Activated CD4-positive, alpha-beta T cell treated with anti-CD3 and anti-CD28 coated beads, Interleukin-2, amount 50 U/mL, for 1 hour (primary cell): ENCODE measurements around the gene POC5.
"Not testable (repeated sequence)": the region's sequence is repeated elsewhere in the genome, so short reads cannot be mapped to it uniquely, and the experiment has no call there.

Source experiments
- DNase-seq: peaks from one replicate; pipeline ENCODE4 v3.0.0-alpha.2; 2020

POC5 gene

GRCh38 chr5:75695472-75696351 lies 21.5 kb downstream of the POC5 start:
- not testable (repeated sequence) for DNase-seq

DNA sequence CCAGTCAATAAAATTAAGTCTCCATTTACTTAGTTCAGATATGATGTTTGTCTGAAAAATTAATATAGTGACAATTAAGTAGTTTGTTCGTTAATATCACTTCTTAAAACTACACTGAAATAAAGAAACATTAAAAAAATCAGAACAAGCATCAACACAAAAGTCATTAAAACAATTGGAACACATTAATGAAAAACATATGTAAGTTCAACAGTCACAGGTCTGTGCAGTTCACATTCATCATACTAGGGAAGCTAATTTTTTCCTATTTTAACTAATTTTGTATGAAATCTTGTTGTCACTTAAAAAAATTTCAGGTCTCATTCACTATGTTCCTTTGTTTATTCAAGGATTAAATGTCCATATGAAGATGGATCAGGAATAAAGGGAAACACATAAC lies 22.5 kb downstream of the POC5 start:
- DNase-seq = no peak

- no peak for DNase-seq
Measured at GRCh38 chr5:75690669-75691068, 26.6 kb downstream of the POC5 start.

- no peak for DNase-seq
Measured at GRCh38 chr5:75686480-75686879, 30.8 kb downstream of the POC5 start.

DNA sequence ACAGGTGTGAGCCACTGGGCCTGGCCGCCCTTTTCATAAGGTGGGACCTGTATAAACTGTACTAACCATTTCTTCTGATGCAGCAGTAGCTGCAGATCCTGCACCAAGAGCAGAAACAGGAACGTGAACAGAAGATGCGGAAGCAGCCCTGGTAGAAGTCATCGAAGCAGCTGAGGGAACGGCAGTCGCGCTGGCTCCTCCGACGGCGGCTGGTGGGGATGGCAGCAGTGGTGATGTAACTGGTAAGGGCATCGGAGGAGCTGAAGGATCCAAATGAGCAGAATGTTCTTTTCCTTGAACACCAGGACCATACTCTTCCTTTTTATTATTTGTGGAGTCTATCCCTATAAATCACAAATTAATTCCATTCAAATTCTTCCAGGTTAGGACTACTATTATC lies 32.1 kb downstream of the POC5 start:
- no peak for DNase-seq

GRCh38 chr5:75681125-75681830 lies 36.0 kb downstream of the POC5 start:
- no peak for DNase-seq

DNA sequence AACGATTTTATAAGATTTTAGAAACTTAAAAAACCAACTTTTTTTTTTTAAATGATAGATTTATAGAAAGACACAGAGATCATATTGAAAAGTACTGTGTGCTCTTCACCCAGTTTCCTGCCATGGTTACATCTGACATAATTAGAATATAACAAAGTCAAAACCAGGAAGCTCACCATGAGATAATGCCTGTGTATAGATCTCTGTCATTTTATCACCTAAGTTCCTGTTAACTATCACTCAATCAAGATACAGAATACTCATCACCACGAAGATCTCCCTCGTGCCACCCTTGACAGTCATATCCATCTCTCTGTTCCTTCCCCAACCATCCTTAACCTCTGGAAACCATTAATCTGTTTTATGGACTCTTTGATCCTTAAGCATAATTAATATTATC lies 39.1 kb downstream of the POC5 start:
- no peak for DNase-seq

GRCh38 chr5:75677607-75678006 lies 39.6 kb downstream of the POC5 start:
- DNase-seq = no peak

GRCh38 chr5:75675783-75676182 lies 41.5 kb downstream of the POC5 start:
- DNase-seq = no peak

DNA sequence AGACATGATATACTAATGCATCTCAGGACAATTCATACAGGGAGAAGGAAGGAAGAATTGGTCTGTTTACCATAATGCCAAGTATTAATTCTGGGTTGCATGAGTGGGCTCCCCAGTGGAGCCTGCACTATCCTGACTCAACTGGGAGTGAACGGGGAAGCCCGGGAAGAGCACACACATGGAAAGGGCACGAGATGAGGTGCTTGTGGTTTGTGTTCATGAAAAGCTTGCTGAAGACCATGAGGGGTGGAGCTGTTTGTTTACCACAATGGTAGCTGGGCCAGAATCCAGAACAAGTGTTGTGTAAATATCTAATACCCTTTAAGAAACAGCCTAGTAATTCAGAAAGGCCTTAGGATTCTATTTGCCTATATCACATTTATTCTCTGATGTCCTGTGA lies 44.6 kb downstream of the POC5 start:
- no peak for DNase-seq

GRCh38 chr5:75671506-75671905 lies 45.7 kb downstream of the POC5 start:
- DNase-seq = no peak

DNA sequence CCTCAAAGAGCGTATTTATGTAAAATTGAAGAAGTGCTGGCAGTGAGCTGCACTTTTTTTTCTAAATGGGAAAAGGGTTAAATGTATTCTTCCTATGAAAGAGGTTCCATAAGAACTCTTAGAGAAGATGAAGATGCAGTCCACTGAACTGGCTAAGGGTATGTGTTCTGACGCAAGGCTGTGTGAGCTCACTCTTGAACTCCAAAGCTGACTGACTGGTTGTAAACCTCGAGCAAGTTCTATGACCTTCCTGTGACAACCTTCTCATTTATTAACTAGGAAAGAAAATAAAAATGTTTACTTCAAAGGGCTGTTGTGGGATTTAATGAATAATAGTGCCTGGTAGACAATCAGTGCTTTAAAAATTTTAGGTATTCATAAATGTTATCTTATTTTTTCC lies 46.7 kb downstream of the POC5 start:
- no peak for DNase-seq

- peak; percentile 16 for DNase-seq
Measured at GRCh38 chr5:75668977-75669689, 48.1 kb downstream of the POC5 start.

DNA sequence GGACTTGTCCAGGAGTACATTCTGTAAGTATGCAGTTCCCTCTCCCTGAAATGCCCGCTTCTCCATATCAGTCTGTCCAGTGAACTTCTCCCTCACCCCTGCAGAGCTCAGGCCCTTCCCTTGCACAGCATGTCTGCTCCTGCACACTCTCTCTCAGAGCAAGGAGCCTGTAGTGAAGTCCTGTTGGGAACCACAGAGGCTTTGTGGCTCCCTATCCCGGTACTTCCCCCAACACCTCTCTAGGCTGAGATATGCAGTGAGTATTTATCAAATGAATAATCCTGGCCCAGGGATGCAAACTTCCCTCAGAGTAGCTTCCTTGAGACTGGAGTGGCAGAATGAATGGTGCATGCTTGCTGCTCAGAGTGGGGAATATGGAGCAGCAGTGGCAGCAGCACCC lies 48.8 kb downstream of the POC5 start:
- no peak for DNase-seq

DNA sequence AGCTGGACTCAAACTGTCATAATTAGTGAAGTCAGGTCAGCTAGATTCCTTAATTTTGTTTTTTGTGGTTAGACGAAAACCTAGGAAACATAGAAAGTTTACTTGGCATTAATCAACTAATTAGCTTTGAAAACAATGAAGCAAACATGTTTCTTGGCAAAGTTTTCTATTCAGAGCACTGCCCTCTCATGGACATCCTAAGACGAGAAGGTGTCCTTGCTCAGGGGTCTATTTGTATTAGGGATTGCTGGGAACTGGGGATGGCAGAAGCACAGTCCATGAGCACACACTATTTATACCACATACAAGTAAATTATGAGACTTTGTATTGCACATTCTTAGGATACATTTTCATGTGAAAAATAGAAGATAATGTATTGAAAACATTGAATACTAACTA lies 49.7 kb downstream of the POC5 start:
- DNase-seq = no peak

- DNase-seq = no peak
Measured at GRCh38 chr5:75666801-75667200, 50.4 kb downstream of the POC5 start.

DNA sequence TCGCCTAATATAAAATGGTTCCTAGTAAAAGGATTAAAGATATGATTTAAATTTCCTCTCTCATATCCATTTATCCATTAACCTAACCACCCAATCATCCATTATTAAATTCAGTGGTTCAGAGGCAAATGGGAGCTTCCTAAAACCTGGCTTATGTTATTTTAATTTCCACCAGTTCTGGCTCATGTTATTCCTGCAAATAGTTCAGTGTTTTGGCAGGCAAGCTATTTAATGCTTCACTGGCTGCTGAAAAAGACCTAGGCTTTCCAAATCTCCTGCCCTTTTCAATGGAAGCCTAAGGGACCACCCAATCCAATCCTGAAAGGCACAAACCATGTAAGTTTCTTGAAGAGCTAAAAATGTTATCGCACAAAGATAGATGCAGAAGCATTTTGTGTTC lies 52.3 kb downstream of the POC5 start:
- DNase-seq = no peak

DNA sequence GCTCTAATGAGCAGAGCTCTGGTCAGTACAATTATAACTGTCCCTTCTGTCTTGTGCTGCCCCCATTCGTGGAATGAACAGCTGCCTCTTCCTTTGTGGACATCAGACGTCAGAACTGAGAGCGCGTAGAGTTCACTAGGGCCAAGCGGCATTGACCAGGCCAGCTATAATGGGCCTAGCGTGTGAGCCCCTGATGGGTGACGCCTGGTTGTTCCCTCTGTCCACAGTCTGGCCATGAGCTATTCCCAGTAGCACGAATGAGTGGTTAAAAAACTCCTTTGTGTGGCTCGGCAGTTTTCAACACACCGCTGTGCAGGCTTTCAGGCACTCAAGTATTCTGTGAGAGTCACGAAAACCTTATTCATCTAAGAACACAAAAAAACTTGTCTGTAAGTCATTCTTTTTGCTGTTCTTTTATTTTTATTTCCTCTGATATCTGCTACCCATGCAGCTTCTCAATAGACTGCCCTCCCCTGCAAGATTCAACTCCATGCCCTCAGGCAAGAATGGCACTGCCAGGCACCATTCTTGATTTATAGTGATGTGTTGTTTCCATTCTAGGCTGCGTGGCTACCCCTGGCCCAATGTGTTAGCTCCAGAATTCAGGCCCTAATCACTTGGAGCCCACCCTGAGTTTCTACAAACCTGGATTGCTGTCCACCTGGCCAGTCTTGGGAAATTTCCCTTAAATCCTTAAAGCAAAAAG lies 53.5 kb downstream of the POC5 start:
- DNase-seq = no peak

DNA sequence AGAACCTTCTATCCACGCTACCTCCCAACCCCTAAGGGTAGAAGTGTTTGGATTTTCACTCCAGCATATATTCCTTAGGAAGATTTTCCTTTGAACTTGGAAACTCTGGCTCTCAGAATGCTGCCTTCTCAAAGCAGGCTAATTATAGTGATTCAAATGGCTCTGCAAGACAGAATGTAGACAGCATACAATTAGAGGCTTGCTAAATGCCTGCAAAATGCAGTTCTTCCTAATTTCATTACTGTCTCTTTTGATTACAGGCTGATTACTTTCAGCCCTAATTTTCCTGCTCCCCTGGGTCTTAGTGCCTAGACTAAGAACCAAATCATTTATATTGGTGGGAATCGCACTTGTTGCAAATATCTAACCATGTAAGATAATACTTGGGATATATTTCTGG lies 55.2 kb downstream of the POC5 start:
- no peak for DNase-seq

- no peak for DNase-seq
Measured at GRCh38 chr5:75660678-75661465, 56.4 kb downstream of the POC5 start.

DNA sequence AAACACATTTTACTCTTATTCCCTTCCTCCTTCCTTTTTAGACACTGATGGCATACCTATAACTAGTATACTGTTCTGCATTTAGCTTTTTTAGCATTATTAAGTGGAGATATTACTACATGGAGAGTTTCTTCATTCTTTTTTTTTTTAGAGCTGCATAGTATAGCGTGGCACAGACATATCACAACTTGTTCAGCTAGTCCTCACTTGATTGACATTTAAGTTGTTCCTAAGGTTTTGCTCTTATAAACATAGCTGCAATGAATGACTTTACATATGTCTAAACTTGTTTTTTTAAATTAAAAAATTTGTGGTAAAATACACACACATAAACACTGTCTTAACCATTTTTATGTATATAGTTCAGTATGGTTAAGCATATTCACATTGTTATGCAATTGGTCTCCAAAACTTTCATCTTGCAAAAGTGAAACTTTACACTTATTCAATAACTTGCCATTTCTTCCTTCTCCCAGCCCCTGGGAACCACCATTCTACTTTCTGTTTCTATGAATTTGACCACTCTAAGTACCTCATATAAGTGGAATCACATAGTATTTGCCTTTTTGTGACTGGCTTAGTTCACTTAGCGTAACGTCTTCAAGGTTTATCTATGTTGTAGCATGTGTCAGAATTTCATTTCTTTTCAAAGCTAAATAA lies 57.3 kb downstream of the POC5 start:
- no peak for DNase-seq
